Activated CD4-positive, alpha-beta T cell treated with anti-CD3 and anti-CD28 coated beads for 24 hours (primary cell): ENCODE data around the gene ARHGAP4.

Experiments used
- DNase-seq, 2 donors: peaks; one replicate each; pipeline ENCODE4 v3.0.0-alpha.2; 2020; ENCODE audit warnings: low read depth in 2 of 2

Gene ARHGAP4

DNA sequence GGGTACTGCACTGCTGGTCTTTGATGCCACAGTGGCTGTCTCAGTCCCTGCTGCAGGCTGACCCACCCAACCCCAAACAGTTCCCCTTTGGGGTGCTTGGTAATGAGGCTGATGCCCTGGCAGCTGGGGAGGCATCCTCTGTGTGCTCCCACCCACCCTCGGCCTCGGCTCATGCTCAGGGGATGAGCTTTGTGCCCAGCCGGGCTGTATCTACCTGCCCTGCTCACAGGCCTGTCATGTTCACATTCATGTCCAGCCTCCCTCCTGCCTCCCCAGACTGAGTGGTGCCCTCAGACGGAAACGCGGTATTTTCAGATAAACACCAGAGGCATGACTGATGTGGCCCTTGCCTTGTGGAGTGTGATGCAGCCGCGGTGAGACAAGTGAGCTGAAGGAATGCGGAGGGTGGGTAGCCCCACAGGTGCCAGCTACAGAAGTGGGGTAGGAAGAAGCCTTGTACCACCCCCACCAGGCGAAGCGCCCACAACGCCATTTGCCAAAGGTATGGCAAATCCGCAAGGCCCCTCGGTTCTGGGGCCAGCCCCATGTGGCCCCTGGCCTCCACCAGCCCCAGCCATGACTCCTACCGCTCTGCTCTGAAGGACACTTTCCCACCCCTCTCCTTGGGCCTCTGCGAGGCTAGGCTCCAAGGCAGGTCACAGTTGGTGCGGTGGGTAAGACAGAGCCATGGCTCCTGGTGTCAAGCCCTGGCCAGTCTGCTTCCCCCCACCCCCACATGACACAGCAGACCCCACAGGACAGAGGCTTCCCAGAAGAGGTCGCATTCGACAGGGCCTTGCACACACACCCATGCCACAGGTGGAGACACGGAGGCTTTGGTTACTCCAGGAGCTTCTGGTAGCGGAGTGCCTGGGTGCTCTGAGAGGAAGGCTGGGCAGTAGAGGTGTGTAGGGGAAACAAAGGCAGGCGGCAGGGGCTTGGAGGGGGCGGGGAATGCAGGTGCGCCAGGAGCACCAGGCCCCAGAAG lies 20.2 kb upstream of the ARHGAP4 start:
- no peak for DNase-seq

DNA sequence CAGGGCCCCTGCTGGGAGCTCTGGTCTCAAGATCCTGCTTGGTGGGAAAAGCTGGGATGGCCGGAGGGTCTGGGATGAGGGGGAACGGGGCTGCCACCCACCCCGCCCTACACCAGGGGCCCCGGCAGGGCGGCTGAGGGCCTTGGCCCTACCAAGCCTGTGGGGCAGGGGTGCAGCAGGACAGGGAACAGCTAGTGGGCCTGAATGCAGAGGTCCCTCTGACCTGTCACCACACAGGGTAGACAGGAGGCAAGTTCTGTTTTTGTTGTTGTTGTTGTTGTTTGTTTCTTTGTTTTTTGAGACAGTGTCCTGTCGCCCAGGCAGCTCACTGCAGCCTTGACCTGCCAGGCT lies 18.7 kb upstream of the ARHGAP4 start:
- DNase-seq = no peak

DNA sequence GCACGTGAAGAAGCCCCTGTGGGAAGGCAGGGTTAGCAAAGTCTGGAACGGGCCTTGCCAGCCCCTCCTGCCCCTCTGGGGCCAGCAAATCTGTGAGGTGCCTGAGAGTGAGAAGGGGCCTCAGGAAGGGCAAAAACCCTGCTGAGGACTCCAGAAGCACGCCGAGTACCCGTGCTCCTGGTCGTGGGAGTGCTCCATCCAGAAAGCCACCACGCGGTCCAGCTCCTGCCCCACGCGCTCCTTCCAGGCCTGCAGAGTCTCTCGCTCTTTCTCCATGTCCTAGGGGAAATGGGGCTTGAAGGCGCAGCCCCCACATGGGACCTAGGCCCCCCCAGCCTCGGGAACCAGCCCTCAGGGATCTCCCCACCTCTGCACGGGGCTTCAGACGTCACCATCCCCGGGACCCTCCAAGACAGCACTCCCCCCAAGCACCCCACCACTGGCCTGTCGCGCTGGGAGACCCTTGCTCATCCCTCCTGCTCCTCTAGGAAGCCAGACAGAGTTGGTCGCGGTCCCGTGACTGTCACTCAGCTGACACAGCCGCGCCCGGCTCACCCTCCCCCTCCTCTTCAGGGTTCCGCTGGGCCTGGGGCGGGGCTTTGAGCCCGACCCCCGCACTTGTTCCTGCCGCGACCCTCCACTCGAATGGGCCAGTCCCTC lies 18.2 kb upstream of the ARHGAP4 start, which contains the start of gene RENBP:
Gene RENBP, minus strand, starts transcription at position 504 of the 660 bp plus-strand sequence. Its CDS starts 33 bp downstream, at position 471.
- DNase-seq = no peak

GRCh38 chrX:153941336-153942252 lies 15.5 kb upstream of the ARHGAP4 start:
- DNase-seq = no peak

DNA sequence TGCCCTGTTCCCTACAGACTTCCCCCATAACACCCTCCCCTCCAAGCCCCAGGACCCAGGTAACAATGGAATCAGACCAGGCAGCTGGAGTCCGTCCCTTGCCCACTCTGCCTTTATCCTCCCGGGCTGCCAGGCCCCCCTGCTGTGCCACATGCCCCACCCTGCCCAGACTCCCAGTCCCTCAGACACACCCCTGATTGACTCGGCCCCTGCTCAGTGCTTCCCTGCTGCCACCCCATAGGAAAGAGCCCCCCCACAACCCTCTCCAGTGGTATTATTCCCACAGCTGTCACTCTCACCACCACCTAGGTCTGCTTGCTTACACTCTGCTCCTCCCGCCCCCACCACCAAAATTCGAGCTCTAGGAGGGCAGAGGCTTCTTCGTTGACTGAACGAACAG lies 13.5 kb upstream of the ARHGAP4 start:
- no peak for DNase-seq

DNA sequence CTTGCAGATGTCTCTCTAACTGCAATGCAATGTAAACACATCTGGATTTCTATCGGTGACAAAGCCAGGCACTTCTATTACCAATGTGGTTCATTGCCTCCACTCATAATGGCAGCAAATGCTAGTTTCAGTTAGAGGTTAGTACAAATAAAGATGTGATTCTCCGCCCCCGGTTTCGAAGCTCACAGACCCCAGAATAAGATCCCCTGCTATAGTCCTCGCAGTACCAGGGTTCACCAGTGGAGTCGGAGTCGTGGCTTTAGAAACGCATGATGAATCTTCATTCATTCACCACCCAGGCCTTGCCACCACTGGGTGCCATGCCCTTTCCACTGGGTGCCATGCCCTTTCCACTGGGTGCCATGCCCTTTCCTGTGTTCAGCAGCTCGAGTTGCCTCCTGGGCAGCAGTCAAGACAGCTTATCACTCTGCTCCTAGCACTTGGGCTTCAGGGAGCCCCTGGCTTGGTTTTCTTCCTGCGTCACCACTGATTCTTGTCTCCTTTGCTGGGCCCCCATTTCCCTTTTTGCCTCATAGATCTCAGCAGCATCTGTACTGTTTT lies 12.2 kb upstream of the ARHGAP4 start:
- no peak for DNase-seq

DNA sequence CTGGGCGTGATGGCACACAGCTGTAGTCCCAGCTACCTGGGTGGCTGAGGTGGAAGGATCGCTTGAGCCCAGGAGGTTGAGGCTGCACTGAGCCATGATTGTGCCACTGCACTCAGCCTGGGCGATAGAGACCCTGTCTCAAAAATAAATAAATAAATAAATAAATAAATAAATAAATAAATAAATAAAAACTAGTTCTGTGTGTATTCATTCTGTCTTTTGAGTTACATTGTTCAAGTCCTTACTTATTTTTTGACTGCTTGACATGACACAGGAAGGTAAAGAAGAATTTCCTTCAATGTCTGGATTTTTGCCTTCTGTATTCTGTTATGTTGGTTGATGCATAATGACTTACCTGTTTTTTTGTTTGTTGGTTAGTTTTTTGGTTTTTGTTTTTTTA lies 11.0 kb upstream of the ARHGAP4 start:
- no peak for DNase-seq

DNA sequence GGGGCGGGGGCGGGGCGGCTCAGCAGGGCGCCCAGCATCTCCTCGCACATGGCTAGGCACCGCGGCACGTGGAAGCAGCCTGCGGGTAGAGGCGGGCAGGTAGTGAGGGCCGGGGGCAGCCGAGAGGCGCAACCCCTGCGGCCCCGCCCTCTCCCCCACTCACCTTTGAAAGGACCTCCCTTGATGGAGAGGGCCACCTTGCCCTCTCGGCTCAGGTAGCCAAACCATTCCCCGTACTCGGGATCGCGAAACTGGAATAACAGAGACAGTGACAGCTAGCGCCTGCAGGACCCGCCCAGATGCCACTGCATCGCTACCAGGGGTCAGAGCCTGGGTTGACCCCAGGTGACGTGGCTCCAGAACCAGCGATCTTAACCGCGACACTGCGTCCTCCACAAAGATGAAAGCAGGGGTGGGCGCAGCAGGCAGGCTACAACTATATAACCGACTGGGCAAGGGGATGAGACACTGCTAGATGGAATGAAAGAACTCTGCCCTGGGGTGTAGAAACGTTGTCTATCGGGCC lies 9.3 kb upstream of the ARHGAP4 start:
- no peak for DNase-seq

DNA sequence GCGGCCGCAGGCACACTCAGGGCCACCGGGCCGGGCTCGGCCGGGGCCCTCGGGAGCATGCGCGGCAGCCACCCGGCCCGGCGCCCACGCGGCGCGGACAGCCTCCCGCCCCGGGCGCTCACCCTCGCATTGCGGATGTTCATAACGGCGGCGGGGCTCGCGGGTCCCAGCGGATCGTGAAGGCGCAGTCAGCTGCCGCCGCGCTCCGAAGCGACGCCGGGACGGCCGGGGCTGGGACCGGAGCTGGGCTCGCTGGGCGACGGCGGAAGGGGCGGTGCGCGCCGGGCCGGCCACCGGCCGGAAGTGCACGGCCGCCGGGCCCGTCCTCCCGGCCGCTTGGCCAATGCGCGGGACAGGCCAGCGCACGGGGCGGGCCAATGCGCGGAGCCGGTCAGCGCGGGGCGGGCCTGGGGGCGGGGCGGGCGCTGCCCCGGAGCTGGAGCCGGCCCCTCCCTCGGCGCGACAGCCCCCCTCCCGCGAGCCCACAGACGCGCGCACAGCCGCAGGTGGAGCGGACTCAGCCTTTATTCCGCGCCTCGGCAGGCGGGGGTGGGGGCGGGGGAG lies 8.8 kb upstream of the ARHGAP4 start, which contains the start of gene NAA10:
Gene NAA10, minus strand, starts transcription at position 276 of the 564 bp plus-strand sequence. Its CDS starts 133 bp downstream, at position 143.
- DNase-seq = peak; percentile 45 to 50

GRCh38 chrX:153934148-153934761 lies 8.2 kb upstream of the ARHGAP4 start:
- no peak for DNase-seq

DNA sequence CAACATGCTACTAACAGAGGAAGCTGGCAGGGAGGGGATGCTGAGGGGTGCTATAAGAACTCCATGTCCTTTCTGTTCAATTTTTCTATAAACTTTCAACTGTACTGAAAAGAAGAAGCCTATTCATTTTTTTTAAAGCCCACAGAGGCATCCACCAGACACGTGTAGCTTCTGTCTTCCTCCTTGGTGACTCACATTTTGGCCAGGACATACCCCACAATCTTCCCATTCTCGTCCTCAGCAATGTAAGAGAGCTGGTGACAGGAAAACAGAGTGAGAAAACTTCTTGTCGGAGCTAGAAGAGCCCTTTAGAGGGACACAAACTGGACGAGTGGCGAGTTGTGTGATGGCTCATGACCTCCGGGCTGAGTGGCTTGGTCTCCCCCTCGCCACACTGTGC lies 7.7 kb upstream of the ARHGAP4 start:
- no peak for DNase-seq

DNA sequence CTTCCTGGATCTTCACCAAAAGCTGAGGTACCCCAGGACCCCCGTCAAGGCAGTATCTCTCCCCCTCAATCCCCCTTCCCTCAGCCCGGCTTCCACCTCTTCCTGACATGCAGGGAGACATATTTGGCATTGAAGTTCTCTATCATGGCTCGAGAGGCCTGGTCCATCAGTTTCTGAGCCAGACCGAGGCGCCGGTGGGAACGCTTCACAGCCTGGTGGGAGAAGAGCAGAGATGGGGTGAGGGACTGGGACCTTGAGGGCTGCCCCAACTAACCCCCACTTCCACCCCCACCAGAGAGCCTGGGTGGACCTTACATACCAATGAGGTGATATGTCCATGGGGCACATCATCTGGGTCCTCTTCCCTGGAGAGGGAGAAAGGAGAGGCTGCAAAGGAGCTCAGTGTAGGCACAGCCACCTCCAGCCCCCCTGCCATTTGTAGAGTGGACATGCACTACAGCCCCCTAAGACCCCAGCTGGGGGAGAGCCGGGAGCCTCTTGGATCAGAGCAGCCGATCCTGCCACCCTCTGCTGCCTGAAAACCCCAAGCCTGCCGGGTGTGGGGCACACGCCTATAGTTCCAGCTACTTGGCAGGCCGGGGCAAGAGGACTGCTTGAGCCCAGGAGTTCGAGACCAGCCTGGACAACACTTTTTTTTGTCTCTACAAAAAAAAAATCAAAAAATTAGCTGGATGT lies 6.3 kb upstream of the ARHGAP4 start:
- no peak for DNase-seq

DNA sequence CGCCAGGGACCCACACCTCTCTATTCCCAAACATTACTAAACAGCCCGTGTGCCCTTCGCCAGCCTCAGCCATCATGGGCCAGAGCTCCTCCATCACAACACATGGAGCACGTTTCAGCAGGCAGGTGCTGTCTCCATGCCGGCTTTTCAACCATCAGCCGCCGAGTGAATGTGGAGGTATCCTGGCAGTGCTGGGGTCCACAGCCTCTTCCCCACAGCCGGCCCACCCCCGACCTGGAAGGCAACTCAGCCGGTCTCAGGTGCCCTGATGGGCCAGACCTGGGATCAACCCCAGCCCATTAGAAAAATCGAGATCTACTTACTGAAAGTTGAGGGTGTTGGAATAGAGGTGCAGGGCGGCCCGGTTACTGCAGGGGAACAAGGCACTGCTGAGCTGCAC lies 5.7 kb upstream of the ARHGAP4 start:
- DNase-seq = no peak

DNA sequence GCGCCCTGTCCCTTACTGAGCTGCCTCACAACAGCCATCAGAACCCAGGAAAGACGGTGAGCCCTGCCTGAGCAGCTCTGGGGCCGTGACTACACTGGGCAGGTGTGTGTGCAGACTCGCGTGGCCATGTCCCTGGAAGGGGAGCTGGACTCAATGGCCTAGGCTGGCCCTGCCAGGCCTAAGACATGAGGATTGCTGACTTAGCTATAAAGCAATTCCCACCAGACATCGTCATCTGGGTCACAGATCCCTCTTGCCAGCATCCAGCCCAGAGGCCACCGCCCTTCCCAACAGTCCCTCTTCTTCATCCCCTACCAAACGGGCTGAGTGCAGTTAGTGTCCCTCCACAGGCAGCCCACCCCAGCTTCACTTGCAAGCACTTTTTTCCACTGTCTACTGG lies 5.1 kb upstream of the ARHGAP4 start:
- no peak for DNase-seq

- no peak for DNase-seq
Measured at GRCh38 chrX:153930011-153930910, 4.2 kb upstream of the ARHGAP4 start.

DNA sequence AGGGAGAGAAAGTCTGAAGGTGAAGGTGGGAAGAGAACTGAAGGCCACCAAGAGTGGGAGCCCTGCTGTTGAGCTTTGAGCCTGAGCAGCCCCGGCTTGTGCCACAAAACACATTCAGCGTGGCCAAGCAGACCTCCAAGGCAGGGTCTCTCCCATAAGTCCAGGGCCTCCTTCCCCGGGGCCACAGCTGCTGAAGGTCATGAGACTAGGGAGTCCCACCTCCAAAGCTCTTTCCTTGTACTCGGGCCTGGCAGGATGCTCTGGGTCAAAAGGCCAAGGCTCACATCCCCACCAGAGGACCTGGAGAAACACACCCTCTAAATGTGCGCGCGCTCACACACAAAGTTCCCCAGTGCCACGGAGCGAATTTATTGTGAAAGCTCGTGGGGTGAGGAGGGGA lies 3.5 kb upstream of the ARHGAP4 start:
- no peak for DNase-seq

GRCh38 chrX:153928846-153929245 lies 2.8 kb upstream of the ARHGAP4 start:
- no peak for DNase-seq

DNA sequence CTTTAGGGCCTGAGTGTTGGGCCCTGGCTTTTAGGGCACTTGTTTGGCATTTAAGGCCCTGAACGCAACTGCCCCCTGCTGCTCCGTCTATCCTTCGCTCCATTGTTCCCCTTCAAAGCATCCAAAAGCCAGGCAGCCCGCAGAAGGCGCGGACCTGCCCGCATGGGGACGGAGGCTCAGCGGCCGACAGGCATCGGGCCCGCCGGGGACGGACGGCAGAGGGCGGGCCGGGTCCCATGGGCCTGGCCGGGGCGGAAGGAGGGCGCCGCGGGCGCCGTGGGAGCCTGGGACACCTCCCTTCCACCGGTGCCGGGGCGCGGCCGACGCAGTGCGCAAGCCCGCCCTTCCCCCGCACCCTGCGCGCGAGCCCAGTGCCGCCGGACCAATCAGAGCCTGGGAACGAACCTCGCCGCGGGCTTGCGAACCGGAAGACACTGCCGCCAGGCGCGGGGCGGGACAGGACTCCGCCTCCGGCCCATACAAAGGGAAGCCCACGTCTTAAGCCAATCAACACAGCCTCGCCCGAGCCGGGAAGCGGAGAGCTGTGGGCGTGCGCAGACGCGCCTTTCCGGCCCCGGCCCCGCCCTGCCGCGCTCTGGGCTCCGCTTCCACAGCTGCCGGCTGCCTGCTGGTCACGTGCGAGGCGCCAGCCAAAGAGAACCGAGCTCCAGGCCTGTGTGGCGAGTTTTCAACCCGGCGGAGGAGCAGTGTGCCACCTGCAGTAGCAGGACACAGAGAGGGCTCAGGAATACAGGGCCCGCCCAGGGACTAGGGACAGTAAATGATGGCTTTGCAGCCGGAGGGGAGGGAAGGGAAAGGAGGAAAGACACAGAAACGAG lies 2.1 kb upstream of the ARHGAP4 start:
- DNase-seq = peak; percentile 81 to 89
